Adipose tissue (tissue), 3 donors: ENCODE results near the gene RGS6. TPM values are rescaled to one million over a fixed set of nuclear protein-coding genes. Genes with fewer than 3 reads are reported as not detected.

Experiments
- H3K27ac ChIP-seq: one replicate; pipeline ENCODE4 v1.5.1; 2013; ENCODE audit warnings: low read depth, low read length
- WGBS, 3 donors: extraction: QIAGEN DNeasy Blood & Tissue Kit; methylation state at CpG; one replicate each; pipeline ENCODE4 v1.1.7; 2013; 5-methylcytosine and 5-hydroxymethylcytosine counted together
- polyA plus RNA-seq, 3 donors: library from polyadenylated mRNA; stranded (reverse); fragments of 200-250 nt; gene quantifications; one replicate each; pipeline ENCODE4 v1.2.3, GENCODE V29; 2013
- donor health status: healthy with polysubstance abuse.
- donor health status: Bipolar disorder and iron deficiency.
- donor health status: healthy.

RGS6 gene
- polyA plus RNA-seq, 3 donors = 0.79 to 1.9 (median 1.6) TPM

DNA sequence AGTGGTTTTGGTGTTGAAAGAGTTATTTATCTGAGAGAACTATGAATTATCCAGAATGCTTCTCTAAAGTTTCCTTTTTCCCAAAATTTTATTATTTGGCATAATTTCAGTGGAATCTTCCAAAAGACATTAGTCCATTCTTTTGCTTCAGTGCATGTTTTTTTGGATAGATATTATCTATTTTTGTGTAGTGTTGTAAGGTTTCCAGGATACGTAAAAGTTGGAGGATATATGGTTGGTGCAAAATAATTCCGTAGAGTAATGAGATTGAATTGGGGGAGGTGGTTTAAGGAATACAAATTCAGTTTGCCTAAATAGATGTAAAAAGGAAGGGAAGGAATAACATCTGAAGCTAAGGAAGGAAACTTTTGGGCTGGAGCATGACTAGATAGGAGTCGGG lies 186.6 kb downstream of the RGS6 start:
- WGBS, 3 donors = 60 to 70% (median 61%) methylated on average over 3 of the region's 3 CpGs

DNA sequence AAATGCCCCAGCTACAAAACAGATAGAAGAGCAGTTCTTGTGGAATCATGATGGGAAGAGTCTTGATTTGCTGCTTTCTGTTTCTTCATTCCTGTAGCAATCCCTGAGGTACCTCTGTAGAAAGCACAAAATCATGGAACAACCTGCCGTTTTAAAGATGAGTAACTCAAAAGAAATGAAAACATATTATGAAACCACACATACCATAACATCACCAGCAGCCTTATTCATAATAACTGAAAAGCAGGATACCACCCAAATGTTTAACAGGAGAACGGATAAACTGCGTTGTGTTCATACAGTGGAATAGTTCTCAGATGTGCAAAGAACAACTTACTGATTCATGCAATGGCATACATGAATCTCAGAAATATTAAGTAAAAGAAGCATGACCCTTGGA lies 188.1 kb downstream of the RGS6 start:
- H3K27ac ChIP-seq = no peak overlapping the region
- 80 to 84% (median 82%) methylated on average over 3 of the region's 3 CpGs for WGBS, 3 donors

More for the DNA sequence above, 186.6 kb downstream of the RGS6 start:
- H3K27ac ChIP-seq = no peak overlapping the region

DNA sequence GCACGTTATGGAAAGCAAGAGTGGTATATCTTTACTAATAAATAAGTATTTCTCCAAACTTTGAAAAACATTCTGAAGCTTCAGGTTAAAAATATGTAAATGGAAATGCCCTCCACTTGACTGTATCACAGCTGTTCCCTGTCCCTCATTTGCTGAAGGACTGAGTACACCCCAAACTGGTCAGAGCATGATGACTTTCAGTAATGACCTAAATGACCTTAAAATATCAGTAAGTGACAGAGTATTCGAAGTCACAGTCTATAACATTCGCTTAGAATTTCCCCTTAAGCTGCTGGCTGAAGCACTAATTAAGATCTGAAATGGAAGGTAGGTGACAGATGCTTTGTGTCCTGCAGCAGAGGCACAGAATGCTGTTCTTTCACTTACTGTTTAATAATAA lies 191.5 kb downstream of the RGS6 start:
- WGBS, 3 donors = 54 to 62% (median 62%) methylated on average over 3 of the region's 3 CpGs
- H3K27ac ChIP-seq = no peak overlapping the region

DNA sequence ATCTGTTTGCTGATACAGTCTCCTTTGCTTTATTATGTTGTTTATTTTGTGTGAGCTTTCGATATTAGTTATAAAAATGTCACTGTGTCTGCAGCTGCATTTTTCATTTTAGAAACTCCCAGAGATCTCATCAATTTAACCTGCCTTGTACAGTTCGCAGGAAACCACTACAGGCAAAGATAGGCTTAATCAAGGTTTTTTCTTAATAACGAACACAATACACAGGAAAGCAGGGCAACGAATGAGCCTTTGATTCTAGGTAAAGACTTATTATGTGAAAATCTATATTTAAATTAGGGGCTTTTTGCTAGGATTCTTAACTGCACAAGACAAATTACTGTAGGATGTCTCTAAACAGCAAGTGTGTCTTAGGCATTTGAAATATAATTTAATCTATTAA lies 191.9 kb downstream of the RGS6 start:
- no peak overlapping the region for H3K27ac ChIP-seq
- 51 to 66% (median 51%) methylated on average over 4 of the region's 4 CpGs for WGBS, 3 donors

DNA sequence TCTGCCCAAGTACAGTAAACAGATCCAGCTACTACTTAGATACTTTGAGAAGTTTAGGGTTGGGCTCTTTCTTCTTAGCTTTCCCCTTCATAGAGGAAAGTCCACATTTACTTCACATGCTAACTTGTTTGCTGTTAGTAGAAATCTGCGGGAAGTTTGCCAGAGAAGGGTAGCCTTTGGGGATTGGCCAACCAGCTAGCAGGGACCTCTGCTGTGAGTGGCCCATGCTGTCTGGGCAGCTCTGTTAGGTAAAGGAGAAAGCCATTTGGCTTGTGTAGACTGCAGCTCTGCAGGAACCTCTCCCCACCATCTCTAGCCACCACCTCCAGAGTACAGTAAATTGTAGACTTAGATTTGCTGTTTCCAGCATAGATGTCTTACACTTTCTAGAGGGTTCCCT lies 193.9 kb downstream of the RGS6 start:
- WGBS, 3 donors = 62 to 95% (median 95%) methylated on average over 1 of the region's 1 CpG
- no peak overlapping the region for H3K27ac ChIP-seq

DNA sequence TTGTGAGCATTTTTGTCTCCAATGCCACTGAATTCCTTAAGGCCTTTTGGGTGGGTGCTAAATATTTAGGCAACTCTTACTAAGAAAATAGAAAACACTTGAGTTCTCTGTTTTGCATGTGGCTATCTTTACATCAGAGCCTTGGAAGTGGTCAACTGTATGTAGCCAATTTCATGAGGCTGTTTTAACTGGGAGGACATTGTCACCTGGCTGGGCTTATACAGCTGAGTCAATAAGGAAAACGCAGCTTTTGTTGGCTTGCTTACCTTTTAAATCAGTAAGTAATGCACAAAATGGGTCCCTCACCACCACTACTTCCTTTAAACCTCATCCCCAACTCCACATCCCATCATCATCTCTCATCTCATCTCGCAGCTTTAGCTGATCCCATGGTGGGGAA lies 194.3 kb downstream of the RGS6 start:
- 67 to 93% (median 87%) methylated on average over 2 of the region's 2 CpGs for WGBS, 3 donors
- H3K27ac ChIP-seq = no peak overlapping the region

DNA sequence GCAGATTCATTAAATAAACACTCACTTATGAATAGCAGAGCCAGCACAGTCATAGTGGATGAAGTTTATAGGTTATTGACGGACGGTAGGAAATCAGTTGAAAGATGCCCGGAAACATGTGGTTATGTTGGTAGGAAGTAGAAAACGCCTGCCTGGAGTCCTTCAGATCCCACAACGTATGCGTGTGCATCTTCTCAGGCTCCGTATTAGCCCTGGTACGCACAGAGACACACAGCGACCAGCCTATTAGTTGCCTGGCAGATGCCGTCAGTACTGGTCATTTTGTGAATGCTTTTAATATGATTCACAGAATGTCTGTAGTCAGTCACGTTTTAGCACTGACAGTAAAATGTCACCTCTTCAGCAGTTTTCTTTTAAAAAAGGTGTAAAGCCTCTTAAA lies 196.4 kb downstream of the RGS6 start:
- WGBS, 3 donors = 38 to 64% (median 42%) methylated on average over 11 of the region's 11 CpGs
- H3K27ac ChIP-seq = no peak overlapping the region

DNA sequence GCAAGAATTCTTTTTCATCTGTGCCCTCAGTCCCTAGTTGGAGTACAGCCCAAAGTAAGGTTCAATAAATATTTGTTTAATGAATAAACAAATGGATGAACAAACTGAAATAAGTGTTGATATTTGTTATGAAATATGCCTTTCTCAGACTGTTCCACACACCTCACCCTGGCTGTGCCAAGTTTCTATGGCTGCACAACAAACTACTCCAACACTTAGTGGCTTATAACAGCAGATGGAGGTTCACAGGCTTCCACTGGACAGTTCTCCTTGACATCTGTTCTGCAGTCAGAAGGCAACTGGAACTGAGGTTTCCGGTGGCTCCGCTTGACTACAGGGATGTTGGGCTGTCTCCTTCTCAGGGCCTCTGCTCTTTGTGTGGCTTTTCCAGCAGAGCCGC lies 197.1 kb downstream of the RGS6 start:
- WGBS, 3 donors = 77 to 92% (median 87%) methylated on average over 3 of the region's 3 CpGs
- H3K27ac ChIP-seq = no peak overlapping the region

DNA sequence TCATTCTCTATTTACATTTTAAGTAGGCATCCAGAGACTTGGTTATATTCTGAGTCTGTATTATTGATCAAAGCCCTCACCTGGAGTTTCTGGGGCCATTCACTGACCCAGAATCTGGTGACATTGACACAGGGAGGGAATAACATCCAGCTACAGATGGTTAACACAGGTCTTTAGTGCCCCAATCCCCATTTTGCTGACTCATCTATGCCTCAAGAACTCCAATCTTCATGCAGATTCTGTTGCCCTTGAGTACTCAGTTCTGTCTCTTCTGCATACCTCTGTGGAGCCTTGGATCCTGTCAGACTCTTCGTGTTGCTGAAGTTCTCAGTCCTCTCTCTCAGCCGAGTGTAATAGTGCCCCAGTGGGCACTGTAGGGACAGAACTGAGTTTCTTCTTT lies 208.9 kb downstream of the RGS6 start:
- H3K27ac ChIP-seq = no peak overlapping the region
- WGBS, 3 donors = 81 to 90% (median 87%) methylated on average over 2 of the region's 2 CpGs

DNA sequence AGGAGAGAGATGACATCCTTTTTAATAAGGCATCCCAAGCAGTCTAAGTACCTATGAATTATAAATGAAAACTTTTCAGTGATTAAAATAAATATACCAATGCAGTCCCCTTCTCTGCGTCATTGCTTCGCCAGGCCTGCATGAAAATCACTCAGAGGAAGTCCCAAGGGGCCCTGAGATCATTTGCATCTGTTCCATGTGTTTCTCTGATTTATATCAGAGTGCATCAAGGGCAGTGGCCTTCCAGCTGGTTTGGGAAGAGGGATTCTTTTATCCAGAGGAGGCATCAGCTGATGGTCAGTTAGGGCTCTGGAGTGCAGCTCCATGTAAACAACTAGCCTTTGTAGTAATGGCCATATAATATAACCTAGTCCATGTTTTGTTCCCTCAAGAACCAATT lies 210.1 kb downstream of the RGS6 start:
- H3K27ac ChIP-seq = no peak overlapping the region
- 67 to 77% (median 77%) methylated on average over 2 of the region's 2 CpGs for WGBS, 3 donors

DNA sequence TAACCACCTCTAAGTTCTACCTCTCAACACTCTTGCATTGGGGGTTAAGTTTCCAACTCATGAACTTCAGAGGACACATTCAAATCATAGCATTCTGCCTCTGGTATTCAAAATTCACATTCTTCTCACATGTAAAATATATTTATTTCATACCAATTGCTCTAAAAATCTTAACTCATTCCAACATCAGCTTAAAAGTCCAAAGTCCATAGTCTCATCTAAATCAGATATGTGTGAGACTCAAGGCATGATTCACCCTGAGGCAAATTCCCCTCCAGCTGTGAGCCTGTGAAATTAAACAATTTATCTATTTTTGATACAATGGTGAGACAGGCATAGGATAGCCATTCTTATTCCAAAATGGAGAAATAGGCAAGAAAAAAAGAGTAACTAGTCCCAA lies 214.0 kb downstream of the RGS6 start:
- H3K27ac ChIP-seq = no peak overlapping the region

DNA sequence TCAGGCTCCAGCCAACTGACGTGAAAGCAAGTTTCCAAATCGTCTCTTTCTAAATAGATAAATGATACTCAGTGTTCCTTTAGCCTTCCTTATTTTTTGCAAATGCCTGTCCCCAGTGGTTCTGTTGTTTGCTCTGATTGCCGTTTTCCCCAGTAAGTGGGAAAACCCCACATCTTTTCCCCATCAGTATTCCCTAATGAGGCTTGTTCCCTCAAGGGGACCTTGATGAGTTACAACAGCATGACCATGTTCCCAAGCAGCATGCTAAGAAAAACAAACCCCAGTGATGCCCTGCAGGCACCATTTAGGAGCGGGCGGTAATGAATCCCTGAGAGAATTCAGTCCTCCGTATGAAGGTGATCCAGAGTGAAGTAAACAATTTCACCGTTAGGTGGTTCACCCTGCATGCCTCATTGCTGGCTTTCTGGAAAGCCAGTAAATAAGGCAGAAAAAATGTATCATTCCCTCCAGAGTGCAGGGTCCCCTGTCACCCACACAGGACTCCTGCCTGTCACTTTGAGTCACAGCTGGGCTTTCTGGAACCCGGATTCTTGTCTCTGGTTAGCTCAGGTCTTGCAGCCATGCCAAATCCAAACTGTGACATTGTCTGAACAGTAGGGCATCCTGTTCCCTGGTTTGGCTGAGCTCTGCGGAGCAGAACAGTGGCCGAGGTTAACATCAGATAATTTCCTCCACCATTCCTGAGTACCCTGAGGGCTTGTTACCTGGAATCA lies 222.6 kb downstream of the RGS6 start:
- WGBS, 3 donors = 66 to 74% (median 69%) methylated on average over 10 of the region's 10 CpGs
- no peak overlapping the region for H3K27ac ChIP-seq

DNA sequence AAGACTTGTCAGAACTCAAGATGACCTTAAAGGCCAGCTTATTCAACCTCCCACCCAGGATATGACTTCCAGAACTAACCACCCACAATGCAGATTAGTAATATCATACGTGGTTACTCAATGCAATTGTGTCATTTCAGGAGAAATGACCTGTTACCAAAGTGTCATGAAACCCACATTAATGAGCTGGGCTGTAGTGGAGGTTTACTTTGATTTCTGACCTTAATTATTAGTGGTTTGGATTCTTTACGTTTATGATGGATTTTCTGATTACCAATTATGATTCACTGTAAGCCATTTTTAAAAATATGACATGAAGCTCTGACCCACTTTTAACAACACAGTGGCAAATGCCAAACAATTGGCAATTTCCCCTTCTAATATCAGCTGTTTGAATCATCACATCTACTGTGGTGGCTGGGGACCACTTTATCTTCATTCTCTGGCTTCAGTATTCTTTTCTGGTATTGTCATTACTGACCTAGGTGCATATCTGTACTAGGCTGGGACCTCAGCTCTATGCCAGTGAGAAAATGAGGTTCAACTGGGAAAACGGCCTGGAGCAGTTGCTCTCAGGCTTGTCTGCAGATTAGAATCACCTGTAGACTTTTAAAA lies 223.3 kb downstream of the RGS6 start:
- H3K27ac ChIP-seq = no peak overlapping the region
- 55 to 61% (median 59%) methylated on average over 3 of the region's 3 CpGs for WGBS, 3 donors

DNA sequence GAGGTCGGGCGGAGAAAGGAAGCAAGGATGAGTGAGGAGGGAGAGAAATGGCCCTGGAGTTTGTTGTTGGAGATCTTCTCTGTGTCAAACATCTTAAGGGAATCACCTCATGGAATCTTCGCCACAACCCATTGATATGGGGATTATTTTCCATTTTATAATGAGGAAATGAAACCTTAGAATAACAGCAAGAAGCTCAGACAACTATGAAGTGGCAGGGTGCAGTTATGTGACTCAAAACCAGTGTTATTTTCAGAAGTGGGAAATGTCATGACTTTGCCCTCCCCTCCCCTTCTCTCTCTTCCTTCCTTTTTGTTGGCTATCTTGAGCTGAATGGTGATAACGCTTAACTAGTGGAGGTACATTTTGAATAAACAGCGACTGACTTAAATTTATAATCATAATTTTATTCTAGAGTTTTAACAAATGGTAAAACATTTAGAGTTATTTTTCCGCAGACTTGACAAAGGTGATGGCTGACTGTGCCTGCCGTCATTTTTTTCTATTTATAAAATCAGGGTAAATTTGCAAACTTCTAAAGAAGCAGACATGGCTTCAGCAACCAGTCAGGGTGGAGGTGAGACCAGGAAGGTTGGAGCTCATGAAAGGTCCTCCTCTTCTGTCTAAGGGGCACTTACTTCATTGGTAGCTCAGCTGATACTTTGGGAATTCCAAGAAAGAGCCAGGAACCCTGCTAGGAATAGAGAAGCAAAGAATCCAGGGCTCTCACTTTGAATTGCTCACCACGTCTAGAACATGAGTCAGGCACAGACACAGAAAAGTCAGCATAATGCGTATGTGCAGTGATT lies 232.4 kb downstream of the RGS6 start:
- no peak overlapping the region for H3K27ac ChIP-seq
- WGBS, 3 donors = 69 to 81% (median 73%) methylated on average over 9 of the region's 9 CpGs

DNA sequence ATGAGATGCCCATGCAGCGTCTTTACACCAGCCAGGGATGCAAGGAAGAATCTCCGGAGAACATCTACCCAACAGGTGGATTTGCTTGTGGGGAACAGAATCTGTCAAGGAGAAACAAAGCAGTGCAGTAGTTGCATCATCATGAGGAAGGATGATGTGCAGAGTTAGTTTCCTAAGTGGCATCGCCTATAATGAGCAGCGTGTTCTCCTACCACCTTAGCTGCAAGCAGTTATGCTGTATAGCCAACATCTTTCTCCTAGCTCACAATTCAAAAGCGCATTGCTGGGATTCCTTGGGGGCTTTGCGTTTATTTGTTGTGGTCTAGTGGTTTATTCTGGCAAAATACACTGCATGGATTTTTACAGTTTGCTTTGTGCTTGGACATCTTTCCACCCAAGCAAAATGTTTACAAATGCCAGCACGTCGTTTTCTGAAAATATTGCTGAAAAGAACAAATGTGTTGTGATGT lies 233.0 kb downstream of the RGS6 start:
- H3K27ac ChIP-seq = no peak overlapping the region
- 66 to 82% (median 72%) methylated on average over 8 of the region's 8 CpGs for WGBS, 3 donors

DNA sequence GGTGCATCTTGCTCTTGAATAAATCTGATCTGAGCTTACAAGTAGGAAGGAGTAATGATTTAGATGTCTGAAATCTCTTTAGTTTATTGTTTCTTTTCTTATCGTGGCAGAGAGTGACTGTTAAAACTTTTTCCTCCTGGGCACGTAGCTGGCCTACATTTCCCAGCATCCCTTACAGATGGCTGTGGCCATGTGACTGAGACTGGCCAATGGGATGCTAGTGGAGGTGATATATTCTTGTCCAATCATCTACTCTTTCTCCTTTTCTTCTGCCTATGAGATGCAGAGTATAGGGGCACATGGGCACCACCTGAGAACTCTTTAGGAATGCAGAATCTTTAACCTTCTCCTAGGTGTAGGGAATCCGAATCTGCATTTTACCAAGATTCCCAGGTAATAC lies 237.3 kb downstream of the RGS6 start:
- no peak overlapping the region for H3K27ac ChIP-seq
- 49 to 81% (median 66%) methylated on average over 3 of the region's 3 CpGs for WGBS, 3 donors

DNA sequence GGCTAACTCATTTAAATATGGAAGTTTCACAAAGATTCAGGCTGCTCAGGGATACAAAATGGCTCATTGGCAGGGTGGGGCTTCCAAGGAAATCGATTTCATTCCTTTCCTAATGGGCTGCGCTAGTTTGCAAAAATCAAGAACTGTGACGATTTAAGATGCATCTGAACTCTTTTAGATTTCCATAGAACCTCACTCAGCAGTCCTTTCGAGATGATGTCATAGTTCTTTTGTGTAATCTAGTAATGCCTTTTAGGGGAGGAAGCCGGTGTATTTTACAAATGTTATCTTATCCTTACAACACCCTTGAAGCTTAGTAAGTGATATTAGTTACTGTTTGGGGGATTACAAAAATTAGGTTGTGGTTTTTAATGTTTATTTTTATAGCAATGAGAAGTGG lies 239.8 kb downstream of the RGS6 start:
- WGBS, 3 donors = 83 to 88% (median 83%) methylated on average over 5 of the region's 5 CpGs
- no peak overlapping the region for H3K27ac ChIP-seq

DNA sequence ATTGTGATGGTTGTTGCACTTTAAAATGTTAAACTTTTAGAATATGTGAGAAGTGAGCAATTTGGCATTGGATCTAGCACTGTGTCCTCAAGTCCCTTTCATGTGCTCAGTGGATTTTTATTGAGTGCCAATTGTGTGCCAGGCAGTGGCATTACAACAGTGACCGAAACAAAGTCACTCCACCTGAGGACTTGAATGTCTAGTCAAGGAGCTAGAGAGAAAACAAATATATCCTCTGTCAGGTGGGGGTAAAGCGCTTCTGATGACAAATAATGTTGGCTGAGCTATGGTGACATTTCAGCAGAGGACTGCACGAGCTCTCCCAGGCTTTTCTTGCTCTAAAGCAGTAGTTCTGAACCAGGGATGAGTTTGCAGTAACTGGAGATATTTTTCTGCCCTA lies 240.4 kb downstream of the RGS6 start:
- no peak overlapping the region for H3K27ac ChIP-seq
- 84 to 89% (median 89%) methylated on average over 3 of the region's 3 CpGs for WGBS, 3 donors

DNA sequence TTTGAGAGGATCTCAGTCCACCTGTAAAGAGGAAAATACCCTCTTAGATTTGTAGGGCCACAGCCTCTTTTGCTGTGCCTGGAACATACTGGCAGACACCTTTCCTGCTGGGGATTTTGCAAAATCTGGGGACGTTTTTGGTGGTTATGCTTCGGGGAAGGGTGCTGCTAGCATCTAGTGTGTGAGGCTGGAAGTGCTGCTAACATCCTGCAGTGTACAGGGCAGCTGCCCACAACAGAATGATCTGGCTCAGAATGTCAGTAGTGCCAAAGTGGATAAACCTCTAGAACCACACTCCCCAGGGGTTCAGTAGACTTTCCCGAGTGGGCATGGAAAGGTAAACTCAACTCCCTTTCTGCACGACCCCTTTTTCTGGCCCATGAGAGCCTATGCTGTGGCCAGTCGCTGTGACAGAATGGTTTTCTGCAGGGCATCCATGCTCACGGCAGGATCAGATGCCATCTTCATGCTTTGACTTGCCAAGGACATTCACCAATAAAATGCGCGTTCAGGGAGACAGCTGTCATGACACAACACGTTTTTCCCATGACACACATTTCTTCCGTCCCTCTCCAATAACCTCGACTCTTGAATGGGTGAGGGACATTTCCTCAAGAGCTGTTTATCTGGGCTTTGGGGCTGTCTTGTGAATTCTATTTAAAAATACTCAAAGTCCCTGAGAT lies 240.9 kb downstream of the RGS6 start:
- WGBS, 3 donors = 64 to 80% (median 75%) methylated on average over 11 of the region's 11 CpGs
- H3K27ac ChIP-seq = no peak overlapping the region
